ENCODE measurements around the gene PDS5A. TPM values are rescaled to one million over a fixed set of nuclear protein-coding genes. Genes with fewer than 3 reads are reported as not detected.

The PDS5A gene, protein sequence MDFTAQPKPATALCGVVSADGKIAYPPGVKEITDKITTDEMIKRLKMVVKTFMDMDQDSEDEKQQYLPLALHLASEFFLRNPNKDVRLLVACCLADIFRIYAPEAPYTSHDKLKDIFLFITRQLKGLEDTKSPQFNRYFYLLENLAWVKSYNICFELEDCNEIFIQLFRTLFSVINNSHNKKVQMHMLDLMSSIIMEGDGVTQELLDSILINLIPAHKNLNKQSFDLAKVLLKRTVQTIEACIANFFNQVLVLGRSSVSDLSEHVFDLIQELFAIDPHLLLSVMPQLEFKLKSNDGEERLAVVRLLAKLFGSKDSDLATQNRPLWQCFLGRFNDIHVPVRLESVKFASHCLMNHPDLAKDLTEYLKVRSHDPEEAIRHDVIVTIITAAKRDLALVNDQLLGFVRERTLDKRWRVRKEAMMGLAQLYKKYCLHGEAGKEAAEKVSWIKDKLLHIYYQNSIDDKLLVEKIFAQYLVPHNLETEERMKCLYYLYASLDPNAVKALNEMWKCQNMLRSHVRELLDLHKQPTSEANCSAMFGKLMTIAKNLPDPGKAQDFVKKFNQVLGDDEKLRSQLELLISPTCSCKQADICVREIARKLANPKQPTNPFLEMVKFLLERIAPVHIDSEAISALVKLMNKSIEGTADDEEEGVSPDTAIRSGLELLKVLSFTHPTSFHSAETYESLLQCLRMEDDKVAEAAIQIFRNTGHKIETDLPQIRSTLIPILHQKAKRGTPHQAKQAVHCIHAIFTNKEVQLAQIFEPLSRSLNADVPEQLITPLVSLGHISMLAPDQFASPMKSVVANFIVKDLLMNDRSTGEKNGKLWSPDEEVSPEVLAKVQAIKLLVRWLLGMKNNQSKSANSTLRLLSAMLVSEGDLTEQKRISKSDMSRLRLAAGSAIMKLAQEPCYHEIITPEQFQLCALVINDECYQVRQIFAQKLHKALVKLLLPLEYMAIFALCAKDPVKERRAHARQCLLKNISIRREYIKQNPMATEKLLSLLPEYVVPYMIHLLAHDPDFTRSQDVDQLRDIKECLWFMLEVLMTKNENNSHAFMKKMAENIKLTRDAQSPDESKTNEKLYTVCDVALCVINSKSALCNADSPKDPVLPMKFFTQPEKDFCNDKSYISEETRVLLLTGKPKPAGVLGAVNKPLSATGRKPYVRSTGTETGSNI (N-terminal part only)
- 25.9 TPM for polyA plus RNA-seq (2012; ENCODE audit: insufficient read length, low read depth)

DNA sequence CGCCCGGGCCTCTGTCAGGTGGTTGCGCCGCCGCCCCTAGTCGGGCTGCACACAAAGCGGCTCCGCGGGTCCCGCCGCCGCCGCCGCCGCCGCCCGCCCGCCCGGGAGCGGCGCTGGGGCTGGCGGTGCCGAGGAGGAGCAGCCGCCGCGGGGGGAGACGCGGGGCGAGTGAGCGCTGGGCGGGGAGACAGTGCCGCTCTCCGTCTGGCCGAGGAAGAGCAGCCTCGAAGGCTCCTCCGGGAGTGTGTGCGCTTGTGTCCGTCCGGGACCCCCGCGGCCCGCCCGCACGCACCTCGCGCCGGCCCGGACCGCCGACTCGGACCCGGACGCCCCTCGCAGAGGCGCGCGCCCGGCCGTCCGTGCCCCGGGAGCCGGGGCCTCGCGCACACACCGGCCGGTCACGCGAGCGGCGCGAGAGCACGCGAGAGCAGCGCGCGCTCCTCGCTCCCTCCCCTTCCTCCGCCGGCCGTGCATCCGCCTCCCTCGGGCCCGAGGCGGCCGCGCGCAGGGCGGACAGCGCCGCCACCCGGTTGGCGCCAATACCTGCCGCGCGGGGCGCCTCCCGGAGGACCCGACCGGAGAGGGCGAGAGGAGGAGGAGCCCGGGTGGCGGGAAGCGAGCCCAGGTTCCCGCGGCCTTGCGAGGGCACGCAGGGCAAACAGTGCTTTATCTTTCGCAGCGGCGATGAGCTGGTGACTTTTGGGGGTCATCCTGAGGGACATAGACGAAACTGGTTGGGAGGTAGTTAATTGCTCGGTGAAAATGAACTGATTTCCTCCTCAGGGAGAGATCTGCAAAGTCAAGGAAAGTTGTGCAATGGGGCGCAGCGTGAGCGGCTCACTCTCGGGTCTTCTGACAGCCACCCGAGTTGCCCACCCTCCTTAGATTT lies at the start of gene PDS5A:
Gene PDS5A, minus strand, starts transcription at position 423 of the 889 bp plus-strand sequence. CDS start 1,334 bp downstream, outside the sequence.
- TF ChIP-seq TAF1 (IDR thresholded peaks at IDR 0.05; ENCODE audit: borderline replicate concordance, insufficient read depth, low read length): no peak
- TF ChIP-seq FOXP2 (optimal IDR thresholded peaks at IDR 0.05; ENCODE audit: borderline replicate concordance, extremely low read depth, extremely low read length, insufficient read depth): peak; percentile 93
- TF ChIP-seq SIN3A (IDR thresholded peaks at IDR 0.05; ENCODE audit: borderline replicate concordance, insufficient read depth, low read length): no peak

DNA sequence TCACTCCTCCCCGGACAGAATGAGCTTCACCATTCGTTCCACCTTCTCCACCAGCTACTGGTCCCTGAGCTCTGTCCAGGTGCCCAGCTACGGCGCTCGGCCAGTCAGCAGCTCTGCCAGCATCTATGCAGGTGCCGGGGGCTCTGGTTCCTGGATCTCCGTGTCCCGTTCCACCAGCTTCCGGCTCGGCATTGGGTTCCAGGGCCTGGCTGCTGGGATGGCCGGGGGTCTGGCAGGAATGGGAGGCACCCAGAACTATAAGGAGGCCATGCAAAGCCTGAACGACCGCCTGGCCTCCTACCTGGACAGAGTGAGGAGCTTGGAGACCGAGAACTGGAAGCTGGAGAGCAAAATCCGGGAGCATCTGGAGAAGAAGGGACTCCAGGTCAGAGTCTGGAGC lies 42.5 kb upstream of the PDS5A start:
- TF ChIP-seq FOXP2 (optimal IDR thresholded peaks at IDR 0.05; ENCODE audit: borderline replicate concordance, extremely low read depth, extremely low read length, insufficient read depth): no peak

DNA sequence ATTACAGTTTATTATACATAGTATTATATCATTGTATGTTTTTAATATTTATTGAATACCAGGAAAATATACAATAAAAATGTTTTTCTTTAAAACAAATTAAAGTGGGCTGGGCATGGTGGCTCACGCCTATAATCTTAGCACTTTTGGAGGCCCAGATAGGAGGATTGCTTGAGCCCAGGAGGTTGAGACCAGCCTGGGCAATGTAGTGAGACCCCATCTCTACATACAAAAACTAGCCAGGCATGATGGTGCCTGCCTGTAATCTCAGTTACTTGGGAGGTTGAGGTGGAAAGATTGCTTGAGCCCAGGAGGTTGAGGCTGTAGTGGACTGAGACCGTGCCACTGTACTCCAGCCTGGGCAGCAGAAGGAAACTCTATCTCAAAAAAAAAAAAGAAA lies 38.3 kb upstream of the PDS5A start:
- no peak for TF ChIP-seq SIN3A (IDR thresholded peaks at IDR 0.05; ENCODE audit: borderline replicate concordance, insufficient read depth, low read length)
- no peak for TF ChIP-seq TAF1 (IDR thresholded peaks at IDR 0.05; ENCODE audit: borderline replicate concordance, insufficient read depth, low read length)
- no peak for TF ChIP-seq FOXP2 (optimal IDR thresholded peaks at IDR 0.05; ENCODE audit: borderline replicate concordance, extremely low read depth, extremely low read length, insufficient read depth)
- TF ChIP-seq, protein P1, sequence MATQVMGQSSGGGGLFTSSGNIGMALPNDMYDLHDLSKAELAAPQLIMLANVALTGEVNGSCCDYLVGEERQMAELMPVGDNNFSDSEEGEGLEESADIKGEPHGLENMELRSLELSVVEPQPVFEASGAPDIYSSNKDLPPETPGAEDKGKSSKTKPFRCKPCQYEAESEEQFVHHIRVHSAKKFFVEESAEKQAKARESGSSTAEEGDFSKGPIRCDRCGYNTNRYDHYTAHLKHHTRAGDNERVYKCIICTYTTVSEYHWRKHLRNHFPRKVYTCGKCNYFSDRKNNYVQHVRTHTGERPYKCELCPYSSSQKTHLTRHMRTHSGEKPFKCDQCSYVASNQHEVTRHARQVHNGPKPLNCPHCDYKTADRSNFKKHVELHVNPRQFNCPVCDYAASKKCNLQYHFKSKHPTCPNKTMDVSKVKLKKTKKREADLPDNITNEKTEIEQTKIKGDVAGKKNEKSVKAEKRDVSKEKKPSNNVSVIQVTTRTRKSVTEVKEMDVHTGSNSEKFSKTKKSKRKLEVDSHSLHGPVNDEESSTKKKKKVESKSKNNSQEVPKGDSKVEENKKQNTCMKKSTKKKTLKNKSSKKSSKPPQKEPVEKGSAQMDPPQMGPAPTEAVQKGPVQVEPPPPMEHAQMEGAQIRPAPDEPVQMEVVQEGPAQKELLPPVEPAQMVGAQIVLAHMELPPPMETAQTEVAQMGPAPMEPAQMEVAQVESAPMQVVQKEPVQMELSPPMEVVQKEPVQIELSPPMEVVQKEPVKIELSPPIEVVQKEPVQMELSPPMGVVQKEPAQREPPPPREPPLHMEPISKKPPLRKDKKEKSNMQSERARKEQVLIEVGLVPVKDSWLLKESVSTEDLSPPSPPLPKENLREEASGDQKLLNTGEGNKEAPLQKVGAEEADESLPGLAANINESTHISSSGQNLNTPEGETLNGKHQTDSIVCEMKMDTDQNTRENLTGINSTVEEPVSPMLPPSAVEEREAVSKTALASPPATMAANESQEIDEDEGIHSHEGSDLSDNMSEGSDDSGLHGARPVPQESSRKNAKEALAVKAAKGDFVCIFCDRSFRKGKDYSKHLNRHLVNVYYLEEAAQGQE (IDR thresholded peaks at IDR 0.05; ENCODE audit: insufficient read depth in 1 of 2, low read depth in 2 of 2, low read length in 2 of 2): no peak
- TF ChIP-seq POLR2AphosphoS5 (IDR thresholded peaks at IDR 0.05; ENCODE audit: low read depth, low read length): no peak

DNA sequence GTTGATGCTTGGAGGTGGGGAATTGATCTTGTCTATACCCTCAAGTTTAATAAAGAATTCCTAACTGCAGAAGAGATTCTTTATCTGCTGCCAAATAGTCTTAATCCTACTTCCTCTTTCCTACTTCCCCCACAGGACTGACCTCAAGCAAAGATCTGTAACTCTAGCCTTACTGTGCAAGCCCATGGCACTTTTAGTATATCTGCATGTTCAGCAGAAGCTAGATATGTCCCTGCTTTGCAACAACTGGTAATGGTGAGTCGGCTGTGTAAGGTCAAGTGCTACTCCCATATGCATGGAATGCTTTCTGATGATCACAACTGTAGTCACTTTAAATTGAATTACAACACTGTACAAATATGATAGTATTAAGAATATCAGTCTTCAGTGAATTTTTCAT lies 26.3 kb upstream of the PDS5A start:
- TF ChIP-seq, protein P1 (IDR thresholded peaks at IDR 0.05; ENCODE audit: insufficient read depth in 1 of 2, low read depth in 2 of 2, low read length in 2 of 2): no peak
- TF ChIP-seq FOXP2 (optimal IDR thresholded peaks at IDR 0.05; ENCODE audit: borderline replicate concordance, extremely low read depth, extremely low read length, insufficient read depth): no peak
- no peak for TF ChIP-seq POLR2AphosphoS5 (IDR thresholded peaks at IDR 0.05; ENCODE audit: low read depth, low read length)
- TF ChIP-seq TAF1 (IDR thresholded peaks at IDR 0.05; ENCODE audit: borderline replicate concordance, insufficient read depth, low read length): no peak
- no peak for TF ChIP-seq SIN3A (IDR thresholded peaks at IDR 0.05; ENCODE audit: borderline replicate concordance, insufficient read depth, low read length)

DNA sequence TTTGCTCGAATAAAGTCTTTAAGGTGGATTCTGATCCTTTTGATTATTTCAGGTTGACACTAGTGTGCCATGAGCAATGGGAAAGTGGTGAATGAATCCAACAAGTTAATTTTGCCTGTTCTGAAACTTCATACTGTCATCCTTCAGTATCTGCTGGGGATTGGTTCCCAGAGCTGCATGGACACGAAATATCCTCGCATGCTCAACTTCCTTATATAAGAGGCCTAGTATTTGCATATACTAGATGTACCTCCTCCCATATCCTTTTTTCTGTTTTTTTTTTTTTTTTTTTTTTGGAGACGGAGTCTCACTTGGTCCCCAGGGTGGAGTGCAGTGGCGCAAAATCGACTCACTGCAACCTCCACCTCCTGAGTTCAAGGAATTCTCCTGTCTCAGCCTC lies 23.0 kb upstream of the PDS5A start:
- no peak for TF ChIP-seq SIN3A (IDR thresholded peaks at IDR 0.05; ENCODE audit: borderline replicate concordance, insufficient read depth, low read length)
- TF ChIP-seq TAF1 (IDR thresholded peaks at IDR 0.05; ENCODE audit: borderline replicate concordance, insufficient read depth, low read length): no peak
- TF ChIP-seq, protein P1 (IDR thresholded peaks at IDR 0.05; ENCODE audit: insufficient read depth in 1 of 2, low read depth in 2 of 2, low read length in 2 of 2): no peak
- no peak for TF ChIP-seq POLR2AphosphoS5 (IDR thresholded peaks at IDR 0.05; ENCODE audit: low read depth, low read length)

Measured in PFSK-1 (cell line).